GM12864 (cell line): Measurements from ENCODE around the gene HACD1.

ENCODE experiments used
- DNase-seq: peaks from one replicate; pipeline ENCODE4 v3.0.0-alpha.2; 2011; ENCODE audit warnings: low read depth
- H3K4me3 ChIP-seq: 2 replicates; pipeline ENCODE4 v1.5.1; 2011; ENCODE audit warnings: mild to moderate bottlenecking, low read depth, low read length, control low read depth
- TF ChIP-seq, protein P1 (sequence below): IDR thresholded peaks from 2 replicates; pipeline ENCODE4 v1.5.1; 2011; ENCODE audit warnings: low read depth, mild to moderate bottlenecking, moderate library complexity, low read length, control low read depth, inconsistent platforms; ENCODE audit errors: missing control alignments

Gene HACD1

GRCh38 chr10:17624996-17625395 lies 7.8 kb upstream of the HACD1 start:
- no peak for DNase-seq
- TF ChIP-seq, protein P1, sequence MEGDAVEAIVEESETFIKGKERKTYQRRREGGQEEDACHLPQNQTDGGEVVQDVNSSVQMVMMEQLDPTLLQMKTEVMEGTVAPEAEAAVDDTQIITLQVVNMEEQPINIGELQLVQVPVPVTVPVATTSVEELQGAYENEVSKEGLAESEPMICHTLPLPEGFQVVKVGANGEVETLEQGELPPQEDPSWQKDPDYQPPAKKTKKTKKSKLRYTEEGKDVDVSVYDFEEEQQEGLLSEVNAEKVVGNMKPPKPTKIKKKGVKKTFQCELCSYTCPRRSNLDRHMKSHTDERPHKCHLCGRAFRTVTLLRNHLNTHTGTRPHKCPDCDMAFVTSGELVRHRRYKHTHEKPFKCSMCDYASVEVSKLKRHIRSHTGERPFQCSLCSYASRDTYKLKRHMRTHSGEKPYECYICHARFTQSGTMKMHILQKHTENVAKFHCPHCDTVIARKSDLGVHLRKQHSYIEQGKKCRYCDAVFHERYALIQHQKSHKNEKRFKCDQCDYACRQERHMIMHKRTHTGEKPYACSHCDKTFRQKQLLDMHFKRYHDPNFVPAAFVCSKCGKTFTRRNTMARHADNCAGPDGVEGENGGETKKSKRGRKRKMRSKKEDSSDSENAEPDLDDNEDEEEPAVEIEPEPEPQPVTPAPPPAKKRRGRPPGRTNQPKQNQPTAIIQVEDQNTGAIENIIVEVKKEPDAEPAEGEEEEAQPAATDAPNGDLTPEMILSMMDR: no peak
- H3K4me3 ChIP-seq: no peak overlapping the region

DNA sequence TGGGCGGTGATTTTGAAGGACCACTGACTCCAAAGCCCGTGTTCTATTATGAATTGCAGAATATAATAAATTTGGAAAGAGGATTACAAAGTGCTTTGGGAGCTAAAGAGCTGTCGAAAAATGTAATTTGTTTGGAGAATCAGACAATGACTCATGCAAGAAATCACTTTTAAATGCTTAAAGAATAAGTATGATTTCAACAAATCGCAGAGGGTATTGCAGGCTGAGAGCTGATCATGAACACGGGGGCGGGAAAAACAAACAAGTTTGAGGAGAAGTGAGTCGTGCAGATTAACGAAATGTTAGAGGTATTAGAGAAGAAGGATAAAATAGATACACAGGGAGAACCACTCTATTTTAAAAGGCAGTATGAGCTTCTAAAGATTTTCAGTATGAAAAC lies 4.9 kb upstream of the HACD1 start:
- TF ChIP-seq, protein P1: no peak
- DNase-seq: no peak
- H3K4me3 ChIP-seq: no peak overlapping the region

- TF ChIP-seq, protein P1: no peak
- DNase-seq: no peak
- peak overlapping the region; percentile 74 for H3K4me3 ChIP-seq
These were observed 657 bp downstream of the HACD1 start for GRCh38 chr10:17616403-17617030.

GRCh38 chr10:17609523-17610079 lies 7.6 kb downstream of the HACD1 start:
- no peak for DNase-seq
- H3K4me3 ChIP-seq: no peak overlapping the region
- TF ChIP-seq, protein P1: no peak

DNA sequence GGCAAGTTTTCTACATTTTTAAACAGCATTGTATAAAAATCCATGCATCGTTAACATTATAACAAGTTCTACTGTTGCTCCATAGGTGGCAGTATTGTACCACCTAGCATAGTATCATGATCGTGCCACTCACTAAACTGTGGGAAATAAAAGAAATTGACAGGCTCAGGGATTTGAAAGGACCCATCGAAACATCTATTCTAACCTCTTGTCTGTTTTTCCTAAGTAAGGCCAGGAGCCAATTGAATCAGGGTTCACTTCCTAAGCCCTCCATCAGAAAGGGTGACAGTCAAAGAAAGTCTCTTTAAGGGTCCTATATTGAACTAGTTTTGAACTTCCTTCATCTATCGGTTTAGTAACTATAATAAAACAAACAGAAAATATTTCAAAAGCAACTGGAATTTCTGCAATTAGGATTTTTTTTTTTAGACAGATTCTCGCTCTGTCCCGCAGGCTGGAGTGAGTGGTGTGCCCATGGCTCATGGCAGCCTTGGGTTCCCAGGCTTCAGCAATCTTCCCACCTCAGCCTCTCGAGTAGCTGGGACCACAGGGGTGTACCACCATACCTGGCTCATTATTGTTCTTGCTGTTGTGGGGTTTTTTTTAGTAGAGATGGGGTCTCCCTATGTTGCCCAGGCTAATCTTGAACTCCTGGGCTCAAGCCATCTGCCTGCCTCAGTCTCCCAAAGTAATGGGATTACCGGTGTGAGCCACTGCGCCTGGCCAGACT lies 9.4 kb downstream of the HACD1 start:
- no peak for DNase-seq

GRCh38 chr10:17607060-17607459 lies 10.1 kb downstream of the HACD1 start:
- TF ChIP-seq, protein P1: no peak
- DNase-seq: no peak
- no peak overlapping the region for H3K4me3 ChIP-seq

More for the DNA sequence above, 9.4 kb downstream of the HACD1 start:
- TF ChIP-seq, protein P1: peak; percentile 69
- H3K4me3 ChIP-seq: no peak overlapping the region
